KMS-11 (cell line): ENCODE results near the gene PLXND1.

ENCODE experiments used
- H2AFZ ChIP-seq: fragments of 200-600 bp; sonication (generic); 2 replicates; pipeline ENCODE4 v1.6.1; 2016; ENCODE audit warnings: antibody characterized with exemption, mixed run types, low read depth
- H3K27ac ChIP-seq: fragments of 200-600 bp; sonication (generic); 2 replicates; pipeline ENCODE4 v1.6.1; 2016; ENCODE audit warnings: mild to moderate bottlenecking, mixed run types
- H3K27me3 ChIP-seq: fragments of 200-600 bp; sonication (generic); 2 replicates; pipeline ENCODE4 v1.6.1; 2017; ENCODE audit warnings: mild to moderate bottlenecking, low read depth, mixed run types, moderate library complexity; ENCODE audit not compliant: insufficient read depth
- H3K36me3 ChIP-seq: fragments of 200-600 bp; sonication (generic); 2 replicates; pipeline ENCODE4 v1.6.1; 2017; ENCODE audit warnings: mild to moderate bottlenecking, mixed run types; ENCODE audit not compliant: insufficient read depth
- H3K4me1 ChIP-seq: fragments of 200-600 bp; sonication (generic); 2 replicates; pipeline ENCODE4 v1.6.1; 2016; ENCODE audit warnings: mild to moderate bottlenecking, low read depth, mixed run types; ENCODE audit not compliant: poor library complexity, severe bottlenecking
- H3K4me2 ChIP-seq: fragments of 200-600 bp; sonication (generic); 2 replicates; pipeline ENCODE4 v1.7.0; 2016; ENCODE audit warnings: mild to moderate bottlenecking, mixed run types
- H3K4me3 ChIP-seq: fragments of 200-600 bp; sonication (generic); IDR thresholded peaks from 2 replicates; pipeline ENCODE4 v1.6.1; 2017; ENCODE audit warnings: low read depth, low read length, mixed read lengths; ENCODE audit not compliant: insufficient read depth
- H3K79me2 ChIP-seq: fragments of 200-600 bp; sonication (generic); 2 replicates; pipeline ENCODE4 v1.6.1; 2016; ENCODE audit warnings: low read depth, mixed run types; ENCODE audit not compliant: insufficient read depth
- H3K9ac ChIP-seq: fragments of 200-600 bp; sonication (generic); 2 replicates; pipeline ENCODE4 v1.6.1; 2016; ENCODE audit warnings: mild to moderate bottlenecking, mixed run types
- H4K20me1 ChIP-seq: fragments of 200-600 bp; sonication (generic); 2 replicates; pipeline ENCODE4 v1.6.1; 2016; ENCODE audit warnings: mild to moderate bottlenecking, mixed run types; ENCODE audit not compliant: insufficient read depth
- CTCF ChIP-seq: fragments of 200-600 bp; sonication (generic); conservative IDR thresholded peaks from 2 replicates; pipeline ENCODE4 v1.6.1; 2017; ENCODE audit warnings: low read depth, mild to moderate bottlenecking, antibody characterized with exemption, low read length, moderate library complexity, mixed read lengths

PLXND1 gene

GRCh38 chr3:129635656-129636055 is 29.2 kb upstream of the PLXND1 start:
- Histone ChIP-seq H4K20me1 (no peaks in the 10 kb centered on the region), H3K4me2 (no peak overlapping the region), H2AFZ (no peak overlapping the region), H3K27ac (no peak overlapping the region), H3K27me3 (no peaks in the 10 kb centered on the region), H3K4me3 (no peak overlapping the region), H3K79me2 (no peaks in the 10 kb centered on the region), H3K4me1 (no peaks in the 10 kb centered on the region), H3K9ac (no peak overlapping the region), H3K36me3 (no peaks in the 10 kb centered on the region)
- no peak for TF ChIP-seq CTCF

- H2AFZ ChIP-seq: no peak overlapping the region
- no peaks in the 10 kb centered on the region for H3K27me3 ChIP-seq
- no peaks in the 10 kb centered on the region for H3K79me2 ChIP-seq
- no peak overlapping the region for H3K9ac ChIP-seq
- no peak for TF ChIP-seq CTCF
- no peak overlapping the region for H3K4me2 ChIP-seq
- no peak overlapping the region for H3K27ac ChIP-seq
- no peak overlapping the region for H3K4me3 ChIP-seq
- no peaks in the 10 kb centered on the region for H4K20me1 ChIP-seq
- no peaks in the 10 kb centered on the region for H3K4me1 ChIP-seq
- H3K36me3 ChIP-seq: no peaks in the 10 kb centered on the region
Observed at GRCh38 chr3:129633751-129634481, 27.4 kb upstream of the PLXND1 start.

GRCh38 chr3:129632977-129633376 is 26.5 kb upstream of the PLXND1 start:
- no peak for TF ChIP-seq CTCF
- Histone ChIP-seq H2AFZ (no peak overlapping the region), H3K4me3 (no peak overlapping the region), H3K79me2 (no peaks in the 10 kb centered on the region), H3K36me3 (no peaks in the 10 kb centered on the region), H4K20me1 (no peaks in the 10 kb centered on the region), H3K27ac (no peak overlapping the region), H3K27me3 (no peaks in the 10 kb centered on the region), H3K9ac (no peak overlapping the region), H3K4me1 (no peaks in the 10 kb centered on the region), H3K4me2 (no peak overlapping the region)

DNA sequence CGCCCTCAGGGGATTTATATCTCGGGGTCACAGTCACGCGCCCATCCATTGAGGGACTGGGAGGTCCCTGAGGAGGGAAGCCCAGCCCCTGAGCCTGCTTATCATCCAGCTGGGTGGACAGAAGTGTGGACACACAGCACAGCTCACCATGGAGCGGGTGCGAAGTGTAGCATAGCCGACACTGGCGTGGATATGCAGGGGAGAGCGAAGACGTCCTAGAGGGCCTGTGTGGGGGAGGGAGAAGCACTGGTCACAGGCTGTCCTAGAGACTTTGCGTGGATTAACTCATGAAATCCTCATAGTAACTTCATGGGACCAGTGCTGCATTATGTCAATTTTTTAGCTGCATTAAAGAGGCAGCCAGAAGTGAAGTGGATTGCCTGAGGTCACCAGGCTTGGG is 26.1 kb upstream of the PLXND1 start:
- no peak overlapping the region for H3K4me2 ChIP-seq
- H3K4me3 ChIP-seq: no peak overlapping the region
- H3K27ac ChIP-seq: no peak overlapping the region
- no peak overlapping the region for H3K9ac ChIP-seq
- H4K20me1 ChIP-seq: no peaks in the 10 kb centered on the region
- no peaks in the 10 kb centered on the region for H3K27me3 ChIP-seq
- H3K79me2 ChIP-seq: no peaks in the 10 kb centered on the region
- no peaks in the 10 kb centered on the region for H3K4me1 ChIP-seq
- no peak overlapping the region for H2AFZ ChIP-seq
- H3K36me3 ChIP-seq: no peaks in the 10 kb centered on the region
- TF ChIP-seq CTCF: no peak
